SK-MEL-5 (cell line): ENCODE measurements around the gene RPP30. TPM values are rescaled to one million over a fixed set of nuclear protein-coding genes. Genes with fewer than 3 reads are reported as not detected.
"Not testable (repeated sequence)": the region's sequence is repeated elsewhere in the genome, so short reads cannot be mapped to it uniquely, and the experiment has no call there.

Source experiments
- DNase-seq: peaks from one replicate; pipeline ENCODE4 v3.0.0-alpha.2; 2016; ENCODE audit warnings: low read depth, low spot score
- in situ Hi-C: cut with HindIII; loops from 2 replicates; pipeline ENCODE4 v1.10.0; 2016; ENCODE audit warnings: low sequenced_read_pairs, high pct_unique_total_duplicates, low pct_unique_long_range_greater_than_20kb
- total RNA-seq: library from RNA; depleted of rRNA; stranded (reverse); fragments of >200 nt; shearing (Covaris generic); gene quantifications from 2 replicates; pipeline ENCODE4 v1.2.3, GENCODE V29; 2014

Gene RPP30
- total RNA-seq, 1 experiment from 2014 or later: 58.4 TPM

DNA sequence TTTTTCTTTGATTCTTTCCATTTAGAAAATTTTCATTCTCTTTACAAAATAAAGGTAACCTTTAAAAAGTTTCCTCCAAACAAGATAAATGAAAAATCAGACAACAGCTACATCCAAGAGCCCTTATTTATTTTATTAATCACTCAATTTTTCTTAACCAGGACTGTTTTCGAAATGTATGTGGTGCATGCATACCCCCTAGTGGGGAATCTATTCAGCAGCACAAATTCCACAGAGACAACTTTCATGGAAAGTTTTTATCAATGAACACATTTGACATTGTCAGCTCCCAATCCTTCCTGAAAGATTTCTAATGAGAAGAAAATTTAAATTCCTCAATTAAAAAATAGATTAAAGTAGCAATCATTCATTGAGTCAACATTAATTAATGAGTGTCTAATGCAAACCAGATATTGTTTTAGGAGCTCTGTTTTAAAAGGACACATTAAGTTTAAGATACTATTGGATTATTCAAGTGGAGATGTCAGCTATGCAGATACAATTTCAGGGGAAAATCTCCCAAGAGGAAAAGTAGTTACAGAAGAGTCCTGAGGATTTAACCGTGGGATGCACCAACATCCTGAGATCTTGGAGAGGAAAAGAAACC lies 8.8 kb upstream of the RPP30 start:
- in situ Hi-C loops: no loop called here

DNA sequence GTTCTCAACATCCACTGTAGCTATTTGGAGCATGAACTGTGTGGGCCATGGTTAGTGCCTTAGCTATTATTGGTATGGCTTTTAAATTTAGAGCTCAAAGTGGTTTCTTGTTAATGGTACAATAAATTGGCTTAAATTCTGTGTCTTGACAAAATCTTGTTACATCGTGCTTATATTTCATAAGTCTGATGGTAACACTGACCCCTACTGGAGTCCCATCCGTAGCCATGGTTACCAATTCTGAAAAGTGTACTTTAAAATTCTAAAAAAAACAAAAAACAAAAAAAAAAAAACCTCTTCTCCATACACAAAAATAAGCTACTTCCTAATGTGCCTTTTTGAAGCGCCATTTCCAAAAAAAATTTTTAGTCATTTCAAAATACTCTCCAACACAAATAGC lies 6.4 kb upstream of the RPP30 start:
- in situ Hi-C loops: no loop called here
- peak; percentile 54 for DNase-seq

More for the DNA sequence above, 8.8 kb upstream of the RPP30 start:
- peak; percentile 58 for DNase-seq

DNA sequence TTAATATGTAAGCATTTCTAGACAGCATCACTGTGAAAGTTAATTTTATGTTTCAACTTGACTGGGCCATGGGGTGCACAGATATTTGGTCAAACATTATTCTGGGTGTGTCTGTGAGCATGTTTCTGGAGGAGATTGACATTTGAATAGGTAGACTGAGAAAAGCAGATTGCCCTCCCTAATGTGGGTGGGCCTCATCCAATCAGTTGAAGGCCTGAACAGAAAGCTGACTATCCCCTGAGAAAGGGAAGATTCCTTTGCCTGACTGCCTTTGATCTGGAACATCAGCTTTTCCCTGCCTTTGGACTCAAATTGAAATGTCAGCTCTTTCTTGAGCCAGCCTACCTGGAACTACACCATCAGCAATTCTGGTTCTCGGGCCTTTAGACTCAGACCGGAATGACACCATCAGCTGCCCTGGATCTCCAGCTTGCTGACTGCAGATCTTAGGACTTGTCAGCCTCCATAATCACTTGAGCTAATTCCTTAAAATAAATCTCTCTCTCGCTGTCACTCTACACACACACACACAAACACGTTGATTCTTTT lies 5.7 kb upstream of the RPP30 start:
- DNase-seq: no peak
- in situ Hi-C loops: no loop called here

DNA sequence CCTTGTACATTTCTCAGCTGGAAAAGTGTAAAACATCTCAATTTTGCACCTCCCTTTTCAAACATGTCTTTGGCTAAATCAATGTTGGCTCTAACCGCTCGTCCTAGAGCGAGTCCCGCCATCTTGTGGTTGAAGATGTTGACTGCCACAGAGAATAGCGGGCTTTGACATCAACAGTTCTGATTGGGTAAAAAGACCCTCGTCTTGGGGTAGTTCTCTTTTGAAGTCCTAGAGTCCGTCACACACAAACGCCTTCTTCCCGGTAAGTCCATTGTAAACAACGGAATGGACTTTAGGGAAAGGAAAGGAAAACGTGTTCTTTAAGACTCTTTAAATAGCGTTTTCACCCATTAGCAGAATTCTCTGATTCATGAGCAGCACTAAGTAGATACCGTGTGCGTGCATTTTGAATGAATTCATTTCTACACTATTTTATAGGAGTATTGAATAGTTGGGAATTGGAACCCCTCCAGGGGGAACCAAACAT lies 452 bp upstream of the RPP30 start:
- DNase-seq: peak; percentile 89
- in situ Hi-C loops: no loop called here

DNA sequence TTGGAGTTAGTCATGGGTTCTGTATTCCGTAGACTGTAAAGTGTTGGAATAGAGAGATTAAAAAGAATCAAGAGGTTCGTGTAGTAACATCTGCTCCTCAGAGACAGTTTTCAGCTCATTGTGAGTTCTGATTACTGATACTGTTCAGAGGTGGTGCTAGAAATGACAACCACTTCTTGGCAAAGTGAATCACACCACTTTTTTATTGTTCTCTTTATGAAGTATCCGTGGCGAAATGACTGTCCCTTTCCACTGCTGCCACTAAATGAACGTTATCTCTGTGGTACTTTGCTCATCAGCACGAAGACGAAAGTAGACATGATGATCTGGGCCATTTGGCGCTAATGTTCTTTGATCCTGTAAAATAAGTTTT lies 860 bp downstream of the RPP30 start:
- in situ Hi-C loops: no loop called here
- no peak for DNase-seq

DNA sequence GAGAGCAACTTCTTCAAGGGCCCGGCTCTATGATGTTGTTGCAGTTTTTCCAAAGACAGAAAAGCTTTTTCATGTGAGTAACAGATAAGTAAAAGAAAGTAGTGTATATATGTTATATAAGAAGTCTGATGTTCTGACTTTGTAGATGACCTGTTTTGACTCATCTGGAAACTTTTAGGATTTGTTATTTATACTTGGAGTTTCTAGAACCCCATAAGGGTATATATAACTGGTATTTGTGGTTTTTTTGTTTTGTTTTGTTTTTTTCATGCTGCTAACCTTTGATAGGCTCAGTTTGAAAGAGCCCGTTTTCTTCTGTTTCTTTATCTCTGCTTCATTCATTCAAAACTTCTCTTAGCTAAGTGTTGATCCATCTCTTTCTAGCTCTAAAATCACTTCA lies 7.3 kb downstream of the RPP30 start:
- in situ Hi-C loops: no loop called here
- DNase-seq: no peak

DNA sequence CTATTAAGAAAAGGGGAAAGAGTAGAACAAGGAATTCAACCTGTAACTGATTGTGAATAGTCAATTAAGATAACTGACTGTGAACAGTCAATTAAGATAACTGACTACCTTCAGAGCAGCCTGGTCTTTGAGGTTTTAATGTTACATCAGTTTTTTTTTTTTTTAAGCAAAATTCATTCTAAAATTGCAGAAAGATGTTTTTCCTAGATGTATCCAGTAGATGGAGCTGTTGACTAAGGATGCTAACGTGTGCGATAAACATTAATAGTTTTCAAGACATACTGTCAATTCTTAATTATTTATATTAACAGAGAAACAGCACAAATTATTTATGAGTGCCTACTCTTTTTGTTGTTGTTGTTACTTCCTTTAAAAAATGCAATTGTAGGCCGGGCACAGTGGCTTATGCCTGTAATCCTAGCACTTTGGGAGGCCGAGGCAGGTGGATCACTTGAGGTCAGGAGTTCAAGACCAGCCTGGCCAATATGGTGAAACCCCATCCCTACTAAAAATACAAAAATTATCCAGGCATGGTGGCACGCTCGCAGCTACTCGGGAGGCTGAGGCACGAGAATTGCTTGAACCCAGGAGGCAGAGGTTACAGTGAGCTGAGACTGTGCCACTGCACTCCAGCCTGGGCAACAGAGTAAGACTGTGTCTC lies 8.4 kb downstream of the RPP30 start:
- DNase-seq: peak; percentile 48
- in situ Hi-C loops: not testable (repeated sequence)

DNA sequence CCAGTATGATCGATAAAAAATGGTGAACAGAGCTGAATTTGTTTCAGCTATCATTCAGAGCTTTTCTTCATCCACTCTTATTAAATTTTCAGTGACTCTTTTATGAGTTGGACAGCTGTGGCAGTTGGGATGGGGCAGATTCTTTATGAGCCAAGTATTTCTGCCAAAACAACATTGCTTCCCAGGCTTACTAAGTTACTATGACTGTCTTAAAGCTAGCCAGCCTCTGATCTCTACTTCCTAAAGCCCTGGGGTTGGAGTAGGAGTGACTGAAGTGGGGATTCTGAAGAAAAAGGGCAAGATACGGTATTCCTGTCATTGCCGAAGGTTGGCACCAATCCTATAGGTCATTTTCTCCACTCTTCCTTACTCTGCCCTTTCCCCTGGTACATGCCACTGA lies 12.7 kb downstream of the RPP30 start:
- in situ Hi-C loops: no loop called here
- no peak for DNase-seq

DNA sequence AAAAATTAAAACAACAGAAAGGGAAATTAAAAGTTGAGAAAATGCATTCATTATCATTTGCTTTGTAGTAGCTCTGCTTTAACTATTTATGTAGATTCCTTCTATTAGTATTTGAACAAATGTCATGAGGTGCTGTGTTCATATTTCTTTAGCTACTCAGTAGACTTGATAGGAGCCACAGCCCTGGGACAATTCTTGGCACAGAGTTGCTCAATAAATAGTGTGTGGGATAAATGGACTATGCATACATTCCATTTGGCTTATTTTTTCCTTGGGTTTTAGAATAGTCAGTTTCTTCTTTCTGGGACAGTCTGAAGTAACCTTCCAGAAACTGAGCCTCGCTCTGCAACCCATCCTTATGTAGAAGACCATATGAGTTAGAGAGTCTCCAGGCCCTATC lies 13.4 kb downstream of the RPP30 start:
- no peak for DNase-seq
- in situ Hi-C loops: no loop called here

DNA sequence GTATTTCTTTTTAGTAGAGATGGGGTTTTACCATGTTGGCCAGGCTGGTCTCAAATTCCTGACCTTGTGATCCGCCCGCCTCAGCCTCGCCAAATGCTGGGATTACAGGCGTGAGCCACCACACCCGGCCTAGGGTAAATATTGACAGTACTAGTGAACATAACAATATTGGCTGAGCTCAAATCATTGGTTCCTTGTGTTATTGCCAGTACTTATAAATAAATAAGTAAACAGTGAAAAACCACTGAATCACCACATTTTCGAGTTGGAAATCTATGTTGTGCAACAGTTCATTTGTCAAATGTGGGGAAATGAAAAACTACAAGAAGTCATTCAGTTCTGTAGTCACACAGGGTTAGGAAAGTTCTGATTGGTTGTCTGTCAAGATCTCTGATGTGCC lies 15.8 kb downstream of the RPP30 start:
- DNase-seq: no peak
- in situ Hi-C loops: no loop called here

DNA sequence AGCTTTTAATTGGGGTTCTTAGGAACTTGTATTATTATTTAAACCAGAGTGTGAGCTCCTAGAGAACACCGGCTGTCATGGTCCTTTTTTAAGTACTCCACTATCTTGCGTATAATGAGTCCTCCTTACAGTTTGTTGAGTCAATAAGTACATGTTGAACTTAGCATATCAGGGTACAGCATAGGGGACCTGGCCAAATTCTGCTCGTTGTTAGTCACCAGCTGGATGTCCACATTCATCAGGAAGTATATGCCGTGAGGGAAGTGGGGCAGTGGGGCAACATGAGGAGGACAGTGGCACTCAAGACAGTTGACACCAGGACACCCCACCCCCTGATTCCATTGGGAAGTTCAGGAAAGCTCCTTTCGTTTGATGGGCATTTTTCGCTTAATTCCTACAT lies 16.6 kb downstream of the RPP30 start:
- in situ Hi-C loops: no loop called here
- DNase-seq: no peak

DNA sequence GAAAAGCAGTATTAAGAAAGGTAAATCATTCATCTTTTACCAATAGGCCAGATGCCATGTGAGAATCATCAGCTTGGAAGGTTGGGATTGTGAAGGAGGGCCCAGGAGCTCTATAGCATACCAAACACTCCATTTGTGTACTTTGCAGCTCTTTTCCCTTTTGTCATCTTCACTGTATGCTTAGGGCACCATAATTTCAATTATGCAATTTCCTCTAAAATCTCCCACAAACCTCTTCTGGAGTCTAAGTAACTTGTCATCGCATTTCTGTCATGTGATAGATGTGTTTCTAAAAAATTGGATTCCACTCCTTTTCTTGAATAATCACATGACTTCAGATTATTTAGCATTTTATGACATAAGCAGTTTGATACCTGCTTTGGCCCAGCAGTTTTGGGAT lies 17.9 kb downstream of the RPP30 start:
- no peak for DNase-seq
- in situ Hi-C loops: loop anchor here (10.0 kb wide), 1 partner anchor 365 kb away; no protein-coding TSS in a partner anchor

DNA sequence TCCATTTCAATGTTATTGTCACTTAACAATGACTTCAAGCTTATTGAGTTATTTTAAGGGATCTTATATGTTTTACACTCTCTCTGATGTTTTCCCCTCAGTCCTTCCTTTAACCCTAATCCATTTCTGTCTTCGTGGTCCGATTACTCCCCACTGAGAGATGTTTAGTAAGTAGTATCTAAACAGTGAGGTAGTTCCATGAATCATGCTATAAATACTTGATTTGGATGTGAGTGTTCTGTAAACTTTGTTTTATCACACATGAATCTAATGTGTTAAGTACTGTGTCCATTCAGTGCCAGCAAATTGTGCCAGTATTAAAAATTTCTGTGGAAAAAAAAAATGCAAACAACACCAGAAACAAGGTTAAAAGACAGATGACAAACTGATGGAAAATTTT lies 18.6 kb downstream of the RPP30 start:
- in situ Hi-C loops: loop anchor here (10.0 kb wide), 1 partner anchor 364 kb away; no protein-coding TSS in a partner anchor
- DNase-seq: no peak

DNA sequence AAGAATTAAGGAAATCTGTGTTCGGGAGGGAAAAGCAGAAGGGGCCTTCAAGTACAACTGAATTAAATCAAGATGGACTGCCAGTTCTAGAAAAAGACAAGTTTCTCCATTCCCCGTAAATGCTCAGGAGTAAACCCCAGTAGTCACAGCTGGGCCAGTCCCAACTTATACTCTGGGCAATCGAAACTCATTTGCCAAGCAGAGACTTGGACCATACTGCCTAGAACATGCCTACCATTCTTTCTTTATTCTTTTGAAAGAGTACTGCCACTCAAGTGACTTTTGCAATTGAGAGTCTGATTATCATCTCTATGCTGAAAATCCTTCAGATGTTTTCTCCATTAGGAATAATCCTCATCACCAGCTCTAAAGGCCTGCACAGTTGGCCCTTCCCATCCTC lies 21.4 kb downstream of the RPP30 start:
- DNase-seq: no peak
- in situ Hi-C loops: loop anchor here (10.0 kb wide), 1 partner anchor 362 kb away; no protein-coding TSS in a partner anchor

DNA sequence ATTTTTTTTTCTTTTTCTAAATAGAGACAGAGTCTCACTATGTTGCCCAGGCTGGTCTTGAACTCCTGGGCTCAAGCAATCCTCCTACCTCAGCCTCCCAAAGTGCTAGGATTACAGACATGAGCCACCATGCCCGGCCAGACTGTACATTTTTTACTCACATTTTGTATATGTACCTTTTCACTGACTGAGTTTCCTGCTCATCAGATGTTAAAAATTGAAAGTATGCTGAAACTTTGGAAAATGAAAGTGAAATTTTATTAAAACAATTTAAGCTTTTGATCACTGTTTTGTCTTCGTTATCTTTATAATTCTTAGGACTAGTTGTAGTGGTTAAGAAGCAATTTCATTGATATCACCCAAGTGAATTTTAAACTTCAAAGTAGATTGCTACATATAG lies 25.1 kb downstream of the RPP30 start:
- in situ Hi-C loops: loop anchor here (10.0 kb wide), 1 partner anchor 358 kb away; no protein-coding TSS in a partner anchor

DNA sequence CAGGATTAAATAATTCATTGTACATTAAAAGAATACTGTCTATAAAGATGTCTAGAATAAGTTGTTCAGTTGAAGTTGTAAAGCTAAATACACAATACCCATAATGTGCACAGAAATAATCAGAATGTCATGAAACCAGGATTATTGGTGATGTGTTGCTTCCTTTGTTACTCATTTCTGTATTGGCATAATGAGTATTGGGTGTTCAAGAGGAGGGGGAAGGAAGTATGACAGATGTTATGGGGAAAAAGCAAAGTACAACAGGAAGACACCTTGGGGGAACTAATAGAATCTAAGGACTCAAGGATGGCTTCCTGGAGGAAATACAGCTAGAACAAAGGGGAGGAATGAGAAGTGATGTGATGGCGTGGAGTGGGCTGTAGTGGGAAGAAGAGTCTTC lies 34.2 kb downstream of the RPP30 start:
- DNase-seq: no peak
- in situ Hi-C loops: no loop called here

More for the DNA sequence above, 25.1 kb downstream of the RPP30 start:
- DNase-seq: not testable (repeated sequence)

DNA sequence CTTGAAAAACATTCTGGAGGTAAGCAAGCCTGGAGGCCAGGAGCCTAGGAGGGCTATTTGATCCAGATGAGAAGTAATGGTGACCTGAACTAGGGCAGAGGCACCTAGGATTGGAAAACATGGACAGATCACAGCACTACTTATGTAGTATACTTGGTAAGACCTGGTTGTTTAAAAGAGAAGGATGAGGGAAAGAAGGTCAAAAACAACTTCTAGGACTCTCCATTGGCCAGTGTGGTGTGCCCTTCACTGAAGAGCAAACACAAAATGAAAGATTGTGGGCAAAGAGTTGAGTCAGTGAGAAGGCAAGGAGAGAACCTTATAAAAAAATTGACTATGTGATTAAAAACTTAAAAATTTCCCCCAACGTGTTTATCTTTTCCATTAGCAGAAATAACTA lies 34.8 kb downstream of the RPP30 start:
- DNase-seq: no peak
- in situ Hi-C loops: no loop called here

DNA sequence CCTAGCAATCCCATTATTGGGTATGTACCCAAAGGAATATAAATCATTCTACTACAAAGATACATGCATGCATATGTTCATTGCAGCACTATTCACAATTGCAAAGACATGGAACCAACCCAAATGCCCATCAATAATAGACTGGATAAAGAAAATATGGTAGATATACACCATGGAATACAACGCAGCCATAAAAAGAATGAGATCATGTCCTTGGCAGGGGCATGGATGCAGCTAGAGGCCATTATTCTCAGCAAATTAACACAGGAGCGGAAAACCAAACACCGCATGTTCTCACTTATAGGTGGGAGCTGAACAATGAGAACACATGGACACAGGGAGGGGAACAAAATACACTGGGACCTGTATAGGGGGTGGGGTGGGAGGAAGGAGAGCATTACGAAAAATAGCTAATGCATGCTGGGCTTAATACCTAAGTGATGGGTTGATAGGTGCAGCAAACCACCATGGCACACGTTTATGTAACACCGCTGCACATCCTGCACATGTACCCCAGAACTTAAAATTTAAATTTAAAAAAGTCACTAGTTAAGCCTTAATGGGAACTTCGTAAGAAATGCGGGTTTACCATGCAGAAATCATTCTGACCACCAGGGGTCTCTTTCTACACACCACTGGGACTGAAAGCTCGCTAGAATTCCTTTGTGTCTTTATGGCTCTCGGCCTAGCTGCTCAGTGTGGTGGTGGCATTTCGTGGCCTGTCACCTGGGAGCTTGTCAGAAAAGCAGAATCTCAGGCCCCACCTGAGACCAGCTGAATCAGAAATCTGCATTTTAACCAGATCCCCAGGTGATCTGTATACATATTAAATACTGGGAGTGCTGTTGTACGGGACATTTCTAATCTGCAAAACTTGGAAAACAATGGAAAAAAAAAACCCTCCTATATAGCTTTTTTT lies 39.6 kb downstream of the RPP30 start:
- in situ Hi-C loops: no loop called here
- peak; percentile 74 for DNase-seq
